Liver (tissue), 3 donors: Measurements from ENCODE around the gene TRHDE.

Experiments used
- GABPA ChIP-seq, 2 donors: IDR thresholded peaks in 1 of 2; conservative IDR thresholded peaks in 1 of 2; 2 replicates each; pipeline ENCODE4 v1.6.1; 2016; ENCODE audit warnings: antibody characterized with exemption in 2 of 2, mild to moderate bottlenecking in 1 of 2, moderate library complexity in 1 of 2
- HNF4A ChIP-seq, 2 donors: conservative IDR thresholded peaks; 2 replicates each; pipeline ENCODE4 v1.6.1; 2016; ENCODE audit warnings: antibody characterized with exemption in 2 of 2, mild to moderate bottlenecking in 2 of 2
- MAX ChIP-seq: IDR thresholded peaks from 2 replicates; pipeline ENCODE4 v1.6.1; 2016; ENCODE audit warnings: antibody characterized with exemption
- NR2F2 ChIP-seq: IDR thresholded peaks from 2 replicates; pipeline ENCODE4 v1.6.1; 2016; ENCODE audit warnings: antibody characterized with exemption
- REST ChIP-seq: IDR thresholded peaks from 2 replicates; pipeline ENCODE4 v1.6.1; 2016; ENCODE audit warnings: antibody characterized with exemption, mild to moderate bottlenecking
- RXRA ChIP-seq, 2 donors: IDR thresholded peaks; 2 replicates each; pipeline ENCODE4 v1.6.1; 2017 to 2018; ENCODE audit warnings: antibody characterized with exemption in 2 of 2, mild to moderate bottlenecking in 1 of 2
- SP1 ChIP-seq: IDR thresholded peaks from 2 replicates; pipeline ENCODE4 v1.6.1; 2018; ENCODE audit warnings: antibody characterized with exemption, mild to moderate bottlenecking
- TAF1 ChIP-seq: conservative IDR thresholded peaks from 2 replicates; pipeline ENCODE4 v1.6.1; 2016; ENCODE audit warnings: antibody characterized with exemption, mild to moderate bottlenecking
- YY1 ChIP-seq: IDR thresholded peaks from 2 replicates; pipeline ENCODE4 v1.6.1; 2016; ENCODE audit warnings: antibody characterized with exemption, mild to moderate bottlenecking
- TF ChIP-seq, protein P1 (sequence below): fragments of 150-350 bp; IDR thresholded peaks from 2 replicates; pipeline ENCODE4 v1.5.1; 2017; ENCODE audit warnings: improper control_type of control experiment, low read depth, low read length; ENCODE audit not compliant: missing input control
- donor health status: healthy.
- donor health status: healthy.

- TF ChIP-seq, protein P1, sequence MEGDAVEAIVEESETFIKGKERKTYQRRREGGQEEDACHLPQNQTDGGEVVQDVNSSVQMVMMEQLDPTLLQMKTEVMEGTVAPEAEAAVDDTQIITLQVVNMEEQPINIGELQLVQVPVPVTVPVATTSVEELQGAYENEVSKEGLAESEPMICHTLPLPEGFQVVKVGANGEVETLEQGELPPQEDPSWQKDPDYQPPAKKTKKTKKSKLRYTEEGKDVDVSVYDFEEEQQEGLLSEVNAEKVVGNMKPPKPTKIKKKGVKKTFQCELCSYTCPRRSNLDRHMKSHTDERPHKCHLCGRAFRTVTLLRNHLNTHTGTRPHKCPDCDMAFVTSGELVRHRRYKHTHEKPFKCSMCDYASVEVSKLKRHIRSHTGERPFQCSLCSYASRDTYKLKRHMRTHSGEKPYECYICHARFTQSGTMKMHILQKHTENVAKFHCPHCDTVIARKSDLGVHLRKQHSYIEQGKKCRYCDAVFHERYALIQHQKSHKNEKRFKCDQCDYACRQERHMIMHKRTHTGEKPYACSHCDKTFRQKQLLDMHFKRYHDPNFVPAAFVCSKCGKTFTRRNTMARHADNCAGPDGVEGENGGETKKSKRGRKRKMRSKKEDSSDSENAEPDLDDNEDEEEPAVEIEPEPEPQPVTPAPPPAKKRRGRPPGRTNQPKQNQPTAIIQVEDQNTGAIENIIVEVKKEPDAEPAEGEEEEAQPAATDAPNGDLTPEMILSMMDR = no peak
- no peak for TF ChIP-seq SP1
- no peak for TF ChIP-seq GABPA (IDR thresholded peaks at IDR 0.05 in 1 of 2, conservative IDR thresholded peaks at IDR 0.05 in 1 of 2)
- TF ChIP-seq TAF1 = no peak
- no peak for TF ChIP-seq YY1
- TF ChIP-seq MAX = no peak
- TF ChIP-seq RXRA (IDR thresholded peaks at IDR 0.05) = no peak
- TF ChIP-seq HNF4A (conservative IDR thresholded peaks at IDR 0.05) = no peak
- TF ChIP-seq NR2F2 = no peak
- TF ChIP-seq REST = no peak
Measured at GRCh38 chr12:72699362-72699761, 427.2 kb downstream of the TRHDE start.
